Measurements from ENCODE around the gene ZC3H4.
"Not testable (repeated sequence)": the region's sequence is repeated elsewhere in the genome, so short reads cannot be mapped to it uniquely, and the experiment has no call there.

Gene ZC3H4

DNA sequence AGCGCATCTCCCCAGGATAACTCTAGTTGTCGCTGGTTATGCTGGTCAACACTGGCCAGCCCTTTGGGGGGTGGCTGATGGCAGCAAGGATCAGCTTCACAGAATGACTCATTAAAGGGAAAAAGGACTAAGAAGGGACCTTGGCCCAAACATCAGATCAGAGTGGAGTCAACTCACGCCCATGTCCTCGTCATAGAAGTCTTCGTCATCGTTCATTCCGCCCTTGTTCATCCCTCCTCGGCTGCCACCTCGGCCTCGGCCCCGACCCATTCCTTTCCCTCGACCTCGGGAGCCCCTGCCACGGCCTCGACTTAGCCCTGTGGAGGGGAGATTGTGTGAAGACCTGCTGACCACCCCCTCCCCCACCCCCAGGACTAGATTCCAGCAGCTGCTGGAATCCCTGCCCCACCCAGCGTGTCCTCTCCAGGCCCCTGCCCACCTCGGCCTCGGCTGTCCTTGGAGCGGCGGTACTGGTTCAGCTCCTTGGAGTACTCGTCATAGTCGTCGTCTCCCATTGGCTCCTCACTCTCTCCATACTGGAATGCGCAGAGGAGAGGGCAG lies 28.6 kb downstream of the ZC3H4 start:
- Histone ChIP-seq H3K27me3 (ENCODE audit: control insufficient read depth, insufficient read depth, low read length) (no peaks in the 10 kb centered on the region), H3K4me3 (ENCODE audit: low read length) (no peak overlapping the region), H3K36me3 (ENCODE audit: control insufficient read depth, insufficient read depth, low read length) (peaks cover 50% of the 10 kb centered on the region), H3K9ac (ENCODE audit: low read length) (no peak overlapping the region), H3K27ac (ENCODE audit: low read depth, low read length) (no peak overlapping the region), H3K4me1 (ENCODE audit: control insufficient read depth, insufficient read depth, low read length) (no peaks in the 10 kb centered on the region)

DNA sequence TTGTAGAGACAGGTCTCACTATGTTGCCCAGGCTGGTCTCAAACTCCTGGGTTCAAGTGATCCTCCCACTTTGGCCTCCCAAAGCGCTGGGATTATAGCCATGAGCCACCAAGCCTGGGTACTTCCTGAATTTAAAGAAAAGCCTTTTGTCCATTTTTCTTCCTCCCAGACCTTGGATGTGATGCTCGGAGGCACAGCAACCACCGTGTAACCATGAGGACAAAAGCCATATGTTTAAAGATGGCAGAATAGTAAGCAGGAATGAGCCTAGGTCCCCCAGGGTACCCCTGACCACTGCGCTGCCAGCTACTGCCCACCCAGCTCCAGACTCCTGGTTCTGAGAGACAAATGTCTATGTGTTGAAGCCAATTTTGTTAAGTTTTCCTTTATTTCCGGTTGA lies 31.1 kb downstream of the ZC3H4 start:
- no peaks in the 10 kb centered on the region for H3K4me1 ChIP-seq (ENCODE audit: control insufficient read depth, insufficient read depth, low read length)
- no peak overlapping the region for H3K27ac ChIP-seq (ENCODE audit: low read depth, low read length)
- no peak overlapping the region for H3K9ac ChIP-seq (ENCODE audit: low read length)
- H3K36me3 ChIP-seq (ENCODE audit: control insufficient read depth, insufficient read depth, low read length), result peaks cover 42% of the 10 kb centered on the region
- H3K4me3 ChIP-seq (ENCODE audit: low read length), result no peak overlapping the region
- H3K27me3 ChIP-seq (ENCODE audit: control insufficient read depth, insufficient read depth, low read length), result no peaks in the 10 kb centered on the region

GRCh38 chr19:47081095-47081494 lies 32.5 kb downstream of the ZC3H4 start:
- peaks cover 36% of the 10 kb centered on the region for H3K36me3 ChIP-seq (ENCODE audit: control insufficient read depth, insufficient read depth, low read length)
- no peak overlapping the region for H3K27ac ChIP-seq (ENCODE audit: low read depth, low read length)
- H3K4me1 ChIP-seq (ENCODE audit: control insufficient read depth, insufficient read depth, low read length), result no peaks in the 10 kb centered on the region
- H3K4me3 ChIP-seq (ENCODE audit: low read length), result no peak overlapping the region
- H3K27me3 ChIP-seq (ENCODE audit: control insufficient read depth, insufficient read depth, low read length), result no peaks in the 10 kb centered on the region
- H3K9ac ChIP-seq (ENCODE audit: low read length), result no peak overlapping the region

GRCh38 chr19:47078351-47078750 lies 35.2 kb downstream of the ZC3H4 start:
- peaks cover 31% of the 10 kb centered on the region for H3K36me3 ChIP-seq (ENCODE audit: control insufficient read depth, insufficient read depth, low read length)
- H3K9ac ChIP-seq (ENCODE audit: low read length); H3K4me1 ChIP-seq (ENCODE audit: control insufficient read depth, insufficient read depth, low read length); H3K4me3 ChIP-seq (ENCODE audit: low read length); H3K27me3 ChIP-seq (ENCODE audit: control insufficient read depth, insufficient read depth, low read length); H3K27ac ChIP-seq (ENCODE audit: low read depth, low read length): not testable (repeated sequence)

- Histone ChIP-seq H3K4me1 (ENCODE audit: control insufficient read depth, insufficient read depth, low read length) (no peaks in the 10 kb centered on the region), H3K27ac (ENCODE audit: low read depth, low read length) (no peak overlapping the region), H3K4me3 (ENCODE audit: low read length) (no peak overlapping the region), H3K27me3 (ENCODE audit: control insufficient read depth, insufficient read depth, low read length) (no peaks in the 10 kb centered on the region), H3K36me3 (ENCODE audit: control insufficient read depth, insufficient read depth, low read length) (peaks cover 26% of the 10 kb centered on the region), H3K9ac (ENCODE audit: low read length) (no peak overlapping the region)
Measured at GRCh38 chr19:47075941-47076340, 37.6 kb downstream of the ZC3H4 start.

- H3K4me1 ChIP-seq (ENCODE audit: control insufficient read depth, insufficient read depth, low read length), result no peaks in the 10 kb centered on the region
- peaks cover 23% of the 10 kb centered on the region for H3K36me3 ChIP-seq (ENCODE audit: control insufficient read depth, insufficient read depth, low read length)
- no peaks in the 10 kb centered on the region for H3K27me3 ChIP-seq (ENCODE audit: control insufficient read depth, insufficient read depth, low read length)
- H3K9ac ChIP-seq (ENCODE audit: low read length), result no peak overlapping the region
- no peak overlapping the region for H3K27ac ChIP-seq (ENCODE audit: low read depth, low read length)
- no peak overlapping the region for H3K4me3 ChIP-seq (ENCODE audit: low read length)
Measured at GRCh38 chr19:47075179-47075810, 38.3 kb downstream of the ZC3H4 start.

DNA sequence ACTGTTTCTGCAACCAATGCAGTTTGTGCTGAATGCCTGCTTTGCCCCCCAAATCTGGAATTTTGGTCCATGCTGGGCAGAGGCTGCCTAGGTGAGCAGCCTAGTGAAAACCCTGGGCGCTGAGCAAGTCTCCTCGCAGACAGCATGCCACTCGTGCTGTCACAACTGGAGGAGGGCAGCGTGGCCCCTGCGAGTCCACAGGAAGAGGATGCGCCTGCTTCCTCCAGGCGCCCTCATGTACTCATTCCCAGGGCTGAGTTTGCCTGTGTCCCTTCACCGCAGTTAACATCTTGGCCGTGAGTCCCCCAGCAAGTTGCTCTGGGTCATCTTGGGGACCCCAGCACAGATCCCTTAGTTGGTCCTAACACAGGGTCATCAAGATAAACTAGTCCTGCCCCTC lies 39.0 kb downstream of the ZC3H4 start:
- Histone ChIP-seq H3K4me3 (ENCODE audit: low read length) (no peak overlapping the region), H3K27ac (ENCODE audit: low read depth, low read length) (no peak overlapping the region), H3K4me1 (ENCODE audit: control insufficient read depth, insufficient read depth, low read length) (no peaks in the 10 kb centered on the region), H3K9ac (ENCODE audit: low read length) (no peak overlapping the region), H3K36me3 (ENCODE audit: control insufficient read depth, insufficient read depth, low read length) (peaks cover 20% of the 10 kb centered on the region), H3K27me3 (ENCODE audit: control insufficient read depth, insufficient read depth, low read length) (no peaks in the 10 kb centered on the region)

GRCh38 chr19:47073574-47073973 lies 40.0 kb downstream of the ZC3H4 start:
- H3K27me3 ChIP-seq (ENCODE audit: control insufficient read depth, insufficient read depth, low read length), result no peaks in the 10 kb centered on the region
- peaks cover 23% of the 10 kb centered on the region for H3K36me3 ChIP-seq (ENCODE audit: control insufficient read depth, insufficient read depth, low read length)
- H3K4me3 ChIP-seq (ENCODE audit: low read length), result no peak overlapping the region
- no peaks in the 10 kb centered on the region for H3K4me1 ChIP-seq (ENCODE audit: control insufficient read depth, insufficient read depth, low read length)
- H3K9ac ChIP-seq (ENCODE audit: low read length), result no peak overlapping the region
- H3K27ac ChIP-seq (ENCODE audit: low read depth, low read length), result no peak overlapping the region

GRCh38 chr19:47072323-47072722 lies 41.3 kb downstream of the ZC3H4 start:
- H3K4me3 ChIP-seq (ENCODE audit: low read length), result no peak overlapping the region
- no peaks in the 10 kb centered on the region for H3K27me3 ChIP-seq (ENCODE audit: control insufficient read depth, insufficient read depth, low read length)
- H3K9ac ChIP-seq (ENCODE audit: low read length), result no peak overlapping the region
- H3K36me3 ChIP-seq (ENCODE audit: control insufficient read depth, insufficient read depth, low read length), result peaks cover 27% of the 10 kb centered on the region
- no peak overlapping the region for H3K27ac ChIP-seq (ENCODE audit: low read depth, low read length)
- H3K4me1 ChIP-seq (ENCODE audit: control insufficient read depth, insufficient read depth, low read length), result no peaks in the 10 kb centered on the region

DNA sequence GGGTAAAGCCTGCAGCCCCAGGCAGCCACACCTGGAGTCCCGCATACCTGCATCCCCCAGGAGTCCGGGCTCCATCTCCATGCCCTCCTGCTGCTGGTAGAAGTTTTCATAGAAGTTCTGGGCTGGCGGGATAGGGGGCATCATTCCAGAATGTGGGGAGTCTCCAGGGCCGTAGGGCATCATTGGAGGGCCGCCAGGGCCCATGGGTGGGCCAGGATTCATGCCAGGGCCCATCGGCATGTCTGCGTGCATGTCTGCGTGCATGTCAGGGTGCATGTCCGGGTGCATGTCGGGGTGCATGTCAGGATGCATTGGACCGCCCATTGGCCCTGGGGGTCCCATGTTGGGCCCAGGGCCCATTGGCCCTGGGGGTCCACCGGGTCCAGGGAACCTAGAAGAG lies 41.8 kb downstream of the ZC3H4 start:
- H3K36me3 ChIP-seq (ENCODE audit: control insufficient read depth, insufficient read depth, low read length), result peaks cover 30% of the 10 kb centered on the region

DNA sequence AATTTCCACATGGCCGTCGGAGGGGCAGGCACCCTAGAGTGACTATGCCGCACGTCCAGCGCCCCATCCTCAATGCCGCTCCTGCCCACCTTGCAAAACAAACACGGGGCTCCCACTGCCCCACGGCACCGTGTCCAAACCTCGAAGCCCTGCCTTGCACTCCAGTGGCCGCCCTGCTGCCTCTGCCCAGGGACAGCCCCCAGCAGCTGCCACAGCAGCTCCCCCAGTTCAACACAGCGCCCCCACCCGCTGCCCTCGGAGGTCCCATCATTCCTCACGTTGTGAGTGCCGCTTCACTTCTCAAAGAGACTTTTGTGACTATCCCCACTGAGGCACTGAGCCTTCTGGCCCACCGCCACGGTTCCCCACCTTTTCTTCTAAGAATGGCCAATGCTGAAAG lies 42.8 kb downstream of the ZC3H4 start:
- no peak overlapping the region for H3K9ac ChIP-seq (ENCODE audit: low read length)
- no peaks in the 10 kb centered on the region for H3K27me3 ChIP-seq (ENCODE audit: control insufficient read depth, insufficient read depth, low read length)
- H3K4me3 ChIP-seq (ENCODE audit: low read length), result no peak overlapping the region
- no peak overlapping the region for H3K27ac ChIP-seq (ENCODE audit: low read depth, low read length)
- peaks cover 26% of the 10 kb centered on the region for H3K36me3 ChIP-seq (ENCODE audit: control insufficient read depth, insufficient read depth, low read length)
- H3K4me1 ChIP-seq (ENCODE audit: control insufficient read depth, insufficient read depth, low read length), result no peaks in the 10 kb centered on the region

More for the DNA sequence above, 41.8 kb downstream of the ZC3H4 start:
- Histone ChIP-seq H3K4me1 (ENCODE audit: control insufficient read depth, insufficient read depth, low read length) (no peaks in the 10 kb centered on the region), H3K27ac (ENCODE audit: low read depth, low read length) (no peak overlapping the region), H3K4me3 (ENCODE audit: low read length) (no peak overlapping the region), H3K9ac (ENCODE audit: low read length) (no peak overlapping the region), H3K27me3 (ENCODE audit: control insufficient read depth, insufficient read depth, low read length) (no peaks in the 10 kb centered on the region)

DNA sequence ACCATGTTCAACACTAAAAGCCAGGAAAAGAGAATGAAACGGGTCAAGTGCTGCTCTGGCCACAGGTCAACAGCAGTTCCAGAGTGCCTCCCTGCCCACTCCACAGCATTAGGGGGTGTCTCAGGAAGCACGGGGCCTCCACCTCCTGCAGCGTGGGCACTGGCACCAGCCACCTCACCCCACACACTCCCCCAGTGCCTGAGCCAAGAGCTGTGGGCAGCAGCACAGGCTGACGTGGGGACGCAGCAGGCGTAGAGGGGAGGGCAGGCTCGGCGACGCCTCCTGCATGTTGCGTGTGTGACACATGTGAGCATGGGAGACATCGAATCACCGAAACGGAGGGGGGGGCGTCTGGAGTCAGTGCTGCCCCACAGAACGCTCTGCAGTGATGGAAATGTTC lies 43.8 kb downstream of the ZC3H4 start:
- H3K27me3 ChIP-seq (ENCODE audit: control insufficient read depth, insufficient read depth, low read length), result no peaks in the 10 kb centered on the region
- H3K4me1 ChIP-seq (ENCODE audit: control insufficient read depth, insufficient read depth, low read length), result no peaks in the 10 kb centered on the region
- H3K27ac ChIP-seq (ENCODE audit: low read depth, low read length), result no peak overlapping the region
- H3K4me3 ChIP-seq (ENCODE audit: low read length), result no peak overlapping the region
- no peak overlapping the region for H3K9ac ChIP-seq (ENCODE audit: low read length)
- H3K36me3 ChIP-seq (ENCODE audit: control insufficient read depth, insufficient read depth, low read length), result peaks cover 24% of the 10 kb centered on the region

GRCh38 chr19:47068876-47069406 lies 44.6 kb downstream of the ZC3H4 start:
- Histone ChIP-seq H3K27me3 (ENCODE audit: control insufficient read depth, insufficient read depth, low read length) (no peaks in the 10 kb centered on the region), H3K9ac (ENCODE audit: low read length) (no peak overlapping the region), H3K36me3 (ENCODE audit: control insufficient read depth, insufficient read depth, low read length) (peaks cover 24% of the 10 kb centered on the region), H3K27ac (ENCODE audit: low read depth, low read length) (no peak overlapping the region), H3K4me1 (ENCODE audit: control insufficient read depth, insufficient read depth, low read length) (no peaks in the 10 kb centered on the region), H3K4me3 (ENCODE audit: low read length) (no peak overlapping the region)

Measured in rectal smooth muscle tissue (tissue), 1 donor.